ENCODE measurements around the gene RFK. TPM values are rescaled to one million over a fixed set of nuclear protein-coding genes. Genes with fewer than 3 reads are reported as not detected.

Gene RFK
- total and polyA plus RNA-seq, 8 donors: 3.8 to 57.7 (median 28.1) TPM

GRCh38 chr9:76359365-76359764, 34.9 kb downstream of the RFK start:
- H3K27ac ChIP-seq: no peak overlapping the region
- intact Hi-C loops (cut with DNase I; ENCODE audit: low total_unique reads): no loop called here
- DNase-seq: no peak
- no peak for TF ChIP-seq CTCF (IDR thresholded peaks at IDR 0.05)
- TF ChIP-seq POLR2AphosphoS5 (IDR thresholded peaks at IDR 0.05): no peak
- TF ChIP-seq EP300 (IDR thresholded peaks at IDR 0.05): no peak
- TF ChIP-seq POLR2A (IDR thresholded peaks at IDR 0.05): no peak
- WGBS, 5 donors: 86 to 97% (median 91%) methylated on average over 4 of the region's 4 CpGs
- H3K4me3 ChIP-seq: no peak overlapping the region
- no peaks in the 10 kb centered on the region for H3K27me3 ChIP-seq
- H3K4me1 ChIP-seq: peaks cover 0 to 6% (median 0%) of the 10 kb centered on the region in 4 donors
- no peaks in the 10 kb centered on the region for H3K36me3 ChIP-seq
- H3K9me3 ChIP-seq: no peaks in the 10 kb centered on the region

- TF ChIP-seq CTCF (IDR thresholded peaks at IDR 0.05) (no peak), POLR2AphosphoS5 (IDR thresholded peaks at IDR 0.05) (no peak)
- no peak for DNase-seq
- Histone ChIP-seq H3K27ac (no peak overlapping the region), H3K27me3 (no peaks in the 10 kb centered on the region), H3K9me3 (no peaks in the 10 kb centered on the region), H3K4me3 (no peak overlapping the region), H3K36me3 (no peaks in the 10 kb centered on the region), H3K4me1 (peaks cover 0 to 5% (median 0%) of the 10 kb centered on the region in 4 donors)
- WGBS, 5 donors: 89 to 96% (median 96%) methylated on average over 10 of the region's 10 CpGs
- intact Hi-C loops (cut with DNase I; ENCODE audit: low total_unique reads): no loop called here
Measured at GRCh38 chr9:76358628-76359280, 35.5 kb downstream of the RFK start.

DNA sequence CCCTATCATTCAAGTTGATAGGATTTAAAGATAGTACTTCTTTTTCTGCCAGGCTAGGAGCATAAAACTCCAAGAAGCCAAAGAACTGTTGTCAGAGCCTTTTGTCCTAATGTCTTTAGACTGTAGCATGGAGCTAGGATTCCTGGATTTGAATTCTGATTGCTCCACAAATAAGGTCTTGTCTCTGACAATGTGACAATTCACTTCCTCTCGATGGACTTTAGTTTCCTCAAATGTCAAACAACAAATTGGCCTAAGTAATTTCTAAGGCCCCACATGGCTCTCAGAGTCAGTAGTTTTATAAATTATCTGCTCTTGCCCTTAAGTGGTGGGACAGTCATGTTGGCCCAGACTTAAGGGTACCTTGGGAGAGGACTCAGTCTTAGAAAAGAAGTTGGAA, 36.7 kb downstream of the RFK start:
- H3K4me3 ChIP-seq: no peak overlapping the region
- intact Hi-C loops (cut with DNase I; ENCODE audit: low total_unique reads): no loop called here
- peaks cover 0 to 5% (median 0%) of the 10 kb centered on the region in 4 donors for H3K4me1 ChIP-seq
- no peaks in the 10 kb centered on the region for H3K27me3 ChIP-seq
- no peak overlapping the region for H3K27ac ChIP-seq
- no peak for DNase-seq
- no peaks in the 10 kb centered on the region for H3K36me3 ChIP-seq
- WGBS, 5 donors: 55 to 95% (median 80%) methylated on average over 1 of the region's 1 CpG
- TF ChIP-seq EP300 (IDR thresholded peaks at IDR 0.05) (no peak), POLR2A (IDR thresholded peaks at IDR 0.05) (no peak), CTCF (IDR thresholded peaks at IDR 0.05) (no peak), POLR2AphosphoS5 (IDR thresholded peaks at IDR 0.05) (no peak)
- H3K9me3 ChIP-seq: no peaks in the 10 kb centered on the region

- intact Hi-C loops (cut with DNase I; ENCODE audit: low total_unique reads): no loop called here
- 70 to 83% (median 75%) methylated on average over 6 of the region's 6 CpGs for whole genome bisulfite sequencing, 5 donors
- no peaks in the 10 kb centered on the region for H3K27me3 ChIP-seq
- H3K4me1 ChIP-seq: peaks cover 0 to 5% (median 0%) of the 10 kb centered on the region in 4 donors
- TF ChIP-seq POLR2AphosphoS5 (IDR thresholded peaks at IDR 0.05) (no peak), CTCF (IDR thresholded peaks at IDR 0.05) (no peak), EP300 (IDR thresholded peaks at IDR 0.05) (no peak), POLR2A (IDR thresholded peaks at IDR 0.05) (no peak)
- no peak overlapping the region for H3K4me3 ChIP-seq
- no peak for DNase-seq
- H3K36me3 ChIP-seq: no peaks in the 10 kb centered on the region
- no peaks in the 10 kb centered on the region for H3K9me3 ChIP-seq
- H3K27ac ChIP-seq: no peak overlapping the region
Measured at GRCh38 chr9:76355886-76356285, 38.3 kb downstream of the RFK start.

Data from stomach (tissue), 9 donors.